Stomach (tissue), 4 donors: ENCODE data around the gene EIF5A2.

Source experiments
- CTCF ChIP-seq, 7 experiments: fragments of 450-650 bp in 4 of 7; fragments of 200-600 bp in 3 of 7; sonication (generic) in 3 of 7; IDR thresholded peaks; one replicate each; pipeline ENCODE4 v1.5.1; 2016 to 2019; ENCODE audit warnings: antibody characterized with exemption in 7 of 7, control low read depth in 2 of 7, mild to moderate bottlenecking in 1 of 7
- EP300 ChIP-seq: sonication (generic); formaldehyde crosslinking; IDR thresholded peaks from one replicate; pipeline ENCODE4 v1.6.1; 2017; ENCODE audit warnings: antibody characterized with exemption
- POLR2A ChIP-seq, 4 donors: fragments of 450-650 bp; IDR thresholded peaks; one replicate each; pipeline ENCODE4 v1.6.1; 2016; ENCODE audit warnings: antibody characterized with exemption in 4 of 4, control low read depth in 2 of 4, mild to moderate bottlenecking in 1 of 4, moderate library complexity in 1 of 4

DNA sequence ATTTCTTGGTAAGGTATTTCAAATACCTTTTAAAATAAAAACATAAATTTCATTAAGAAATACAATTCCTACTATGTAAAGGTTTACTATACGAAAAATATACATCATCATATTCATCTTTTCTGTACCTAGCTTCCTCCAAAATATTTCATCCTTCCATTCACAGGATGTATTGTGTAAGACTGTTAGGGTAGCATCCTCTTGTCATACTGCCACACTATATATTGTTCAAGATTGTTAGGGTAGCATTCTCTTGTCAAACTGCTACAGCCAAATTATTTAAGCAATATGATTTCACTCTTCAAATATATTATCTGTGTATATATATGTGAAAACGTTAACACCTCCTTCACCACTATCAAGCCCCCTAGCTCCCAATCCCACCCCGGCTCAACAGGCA, 41.9 kb downstream of the EIF5A2 start:
- no peak for TF ChIP-seq POLR2A (IDR thresholded peaks at IDR 0.05)
- TF ChIP-seq CTCF (IDR thresholded peaks at IDR 0.05): no peak
- TF ChIP-seq EP300: no peak
